SIG-M5 treated with dmso at 0.1 percent for 504 hours (cell line): ENCODE measurements around the gene MAN2A2.
"Not testable (repeated sequence)": the region's sequence is repeated elsewhere in the genome, so short reads cannot be mapped to it uniquely, and the experiment has no call there.

ENCODE experiments used
- DNase-seq: peaks from one replicate; lab custom pipeline; 2025; ENCODE audit not compliant: unreplicated experiment; lab: John Stamatoyannopoulos, UW

MAN2A2 gene

GRCh38 chr15:90871139-90871715 is 31.9 kb upstream of the MAN2A2 start:
- DNase-seq, result no peak

DNA sequence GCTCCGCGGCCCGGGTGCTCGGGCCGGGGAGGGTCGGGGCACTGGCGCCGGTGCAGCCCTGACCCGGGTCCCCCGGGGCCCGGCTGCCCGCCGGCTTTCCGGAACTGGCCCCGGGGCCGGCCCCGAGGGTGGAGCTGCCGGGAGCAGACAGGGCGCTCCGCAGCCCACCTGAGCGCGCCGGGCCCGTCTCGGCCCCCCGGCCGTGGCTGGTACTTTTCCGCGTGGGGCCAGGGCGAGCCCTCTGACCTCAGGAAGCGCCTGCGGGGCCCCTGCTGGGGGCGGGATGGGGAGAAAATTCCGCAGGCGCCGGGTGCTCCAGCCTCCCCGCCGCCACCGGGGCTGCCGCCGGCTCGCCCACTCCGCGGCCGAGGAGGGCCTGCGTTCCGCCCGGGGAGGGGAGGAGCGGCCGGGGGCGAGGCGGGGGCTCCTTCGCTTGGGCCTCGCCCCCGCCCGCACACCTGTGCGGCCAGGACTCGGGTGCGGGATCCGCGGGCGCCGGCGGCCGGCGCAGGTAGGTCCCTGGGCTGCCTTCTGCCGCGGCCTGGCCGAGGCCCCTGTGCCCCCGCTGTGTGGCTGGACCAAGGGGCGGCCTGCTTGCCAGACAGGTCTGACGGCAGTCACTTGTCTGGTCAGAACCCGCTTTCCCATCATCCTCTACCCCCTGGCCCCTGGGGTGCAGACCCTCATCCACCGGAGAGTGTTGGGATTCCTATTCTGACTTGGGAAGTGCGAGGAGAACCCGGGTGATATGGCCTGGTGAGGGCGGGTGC is 31.2 kb upstream of the MAN2A2 start:
- no peak for DNase-seq

DNA sequence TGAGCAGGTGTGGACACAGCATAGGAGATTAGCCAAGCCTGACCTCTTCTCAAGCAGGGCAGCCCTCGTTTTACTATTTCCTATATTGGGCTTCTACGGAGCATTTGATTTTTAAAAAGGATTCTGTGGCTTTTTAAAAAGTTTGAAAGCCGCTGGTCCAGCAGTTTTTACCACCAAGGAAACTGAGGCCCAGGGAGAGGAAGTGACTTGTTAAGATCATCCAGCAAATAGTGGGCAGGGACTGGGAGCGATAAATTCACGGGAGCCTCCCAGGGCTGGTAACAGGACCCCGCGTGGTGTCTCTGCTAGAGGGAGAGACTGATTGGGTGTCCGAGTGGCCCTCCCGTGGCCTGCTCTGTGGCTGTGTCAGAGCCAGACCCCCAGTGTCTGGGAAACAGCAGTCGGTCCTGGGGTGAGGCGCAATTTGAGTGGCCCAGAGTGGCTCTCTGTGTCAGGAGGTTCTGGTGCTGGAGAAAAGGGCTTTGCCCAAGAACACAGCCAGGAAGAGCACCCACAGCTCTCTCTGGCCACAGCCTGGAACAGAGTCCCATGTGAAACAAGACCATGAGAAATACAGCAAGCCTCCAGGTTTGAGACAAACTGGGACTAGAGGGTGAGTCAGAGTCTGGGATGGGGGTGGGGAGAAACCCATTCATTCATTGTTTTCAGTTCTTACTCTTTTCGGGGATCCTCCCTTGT is 30.5 kb upstream of the MAN2A2 start:
- peak; percentile 26 for DNase-seq

- no peak for DNase-seq
These were observed 29.6 kb upstream of the MAN2A2 start for GRCh38 chr15:90873488-90873997.

DNA sequence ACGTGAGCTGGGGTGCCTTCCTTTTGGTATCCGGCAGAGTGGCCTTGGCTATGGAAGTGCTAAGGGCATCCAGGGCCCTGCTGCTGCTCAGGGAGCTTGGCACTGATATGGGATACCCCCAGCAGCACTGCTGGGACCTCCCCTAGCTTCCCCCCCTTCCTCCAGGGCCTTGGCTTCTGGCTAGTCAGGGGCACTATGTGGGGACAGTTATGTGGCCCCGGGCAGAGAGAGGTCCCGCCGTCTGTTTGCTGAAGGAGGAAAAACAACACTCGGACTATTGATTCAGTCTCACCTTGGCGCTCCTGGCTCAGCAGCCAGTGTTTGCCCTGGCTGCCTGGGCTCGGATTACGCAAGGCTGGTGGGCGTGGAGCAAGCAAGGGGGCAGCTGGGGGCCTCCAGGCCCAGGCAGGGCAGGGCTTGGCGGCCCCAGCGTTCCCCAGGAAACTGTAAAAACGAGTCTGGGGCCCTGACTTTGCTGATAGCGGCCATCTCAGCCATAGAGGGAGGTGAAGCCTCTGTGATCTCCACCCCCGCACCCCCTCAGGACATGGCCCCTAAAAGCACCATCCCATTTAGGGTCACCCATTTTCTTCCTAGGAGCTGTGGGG is 29.0 kb upstream of the MAN2A2 start:
- DNase-seq, result peak; percentile 36

GRCh38 chr15:90874986-90875385 is 28.1 kb upstream of the MAN2A2 start:
- DNase-seq, result not testable (repeated sequence)

- no peak for DNase-seq
These were observed 27.5 kb upstream of the MAN2A2 start for GRCh38 chr15:90875549-90875981.

DNA sequence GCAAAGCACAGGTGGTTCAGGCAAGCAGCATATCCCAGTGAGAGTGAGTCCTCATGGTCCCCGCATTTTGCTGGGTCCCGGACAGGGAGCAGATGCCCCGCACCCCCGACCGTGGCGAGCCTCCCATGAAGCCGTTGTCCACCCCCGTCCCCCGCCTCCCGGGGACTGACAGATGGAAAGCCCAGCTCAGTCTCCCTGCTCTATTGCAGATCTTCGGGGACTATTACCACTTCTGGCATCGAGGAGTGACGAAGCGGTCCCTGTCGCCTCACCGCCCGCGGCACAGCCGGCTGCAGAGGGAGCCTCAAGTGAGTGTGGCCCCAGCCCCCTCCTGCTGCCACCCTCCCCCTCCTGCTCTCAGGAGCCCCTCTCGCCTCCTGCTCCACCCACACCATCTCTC is 27.1 kb upstream of the MAN2A2 start:
- DNase-seq, result no peak

- no peak for DNase-seq
These were observed 26.5 kb upstream of the MAN2A2 start for GRCh38 chr15:90876512-90877170.

- no peak for DNase-seq
These were observed 25.8 kb upstream of the MAN2A2 start for GRCh38 chr15:90877315-90877714.

- DNase-seq, result no peak
These were observed 25.1 kb upstream of the MAN2A2 start for GRCh38 chr15:90877996-90878395.

DNA sequence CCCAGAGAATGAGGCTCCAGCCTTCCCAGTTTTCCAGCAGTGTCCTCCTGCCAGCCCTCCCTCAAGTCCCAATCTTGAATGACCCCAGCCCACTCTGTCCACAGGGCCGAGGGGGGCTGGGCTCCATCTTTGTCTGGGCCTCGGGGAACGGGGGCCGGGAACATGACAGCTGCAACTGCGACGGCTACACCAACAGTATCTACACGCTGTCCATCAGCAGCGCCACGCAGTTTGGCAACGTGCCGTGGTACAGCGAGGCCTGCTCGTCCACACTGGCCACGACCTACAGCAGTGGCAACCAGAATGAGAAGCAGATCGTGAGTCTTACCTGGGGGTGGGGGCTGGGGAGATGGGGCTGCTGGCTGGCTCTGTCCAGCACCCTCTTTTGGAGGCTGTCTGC is 24.4 kb upstream of the MAN2A2 start:
- no peak for DNase-seq

DNA sequence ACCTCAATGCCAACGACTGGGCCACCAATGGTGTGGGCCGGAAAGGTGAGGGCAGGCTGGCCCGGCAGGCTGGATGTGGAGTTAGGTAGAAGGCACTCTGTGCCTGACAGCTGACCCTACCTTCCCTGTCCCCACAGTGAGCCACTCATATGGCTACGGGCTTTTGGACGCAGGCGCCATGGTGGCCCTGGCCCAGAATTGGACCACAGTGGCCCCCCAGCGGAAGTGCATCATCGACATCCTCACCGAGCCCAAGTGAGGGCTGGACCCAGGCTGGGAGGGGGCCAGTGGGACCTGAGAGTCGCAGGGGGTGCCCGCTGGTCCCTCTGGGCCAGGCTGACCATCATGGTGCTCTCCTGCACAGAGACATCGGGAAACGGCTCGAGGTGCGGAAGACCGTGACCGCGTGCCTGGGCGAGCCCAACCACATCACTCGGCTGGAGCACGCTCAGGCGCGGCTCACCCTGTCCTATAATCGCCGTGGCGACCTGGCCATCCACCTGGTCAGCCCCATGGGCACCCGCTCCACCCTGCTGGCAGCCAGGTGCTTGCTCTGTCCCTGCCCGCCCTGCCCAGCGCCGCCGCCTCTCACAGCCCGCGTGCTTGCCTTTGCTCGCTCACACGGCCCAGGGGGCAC is 23.3 kb upstream of the MAN2A2 start:
- no peak for DNase-seq

- no peak for DNase-seq
These were observed 22.5 kb upstream of the MAN2A2 start for GRCh38 chr15:90880381-90881145.

GRCh38 chr15:90881181-90881977 is 21.7 kb upstream of the MAN2A2 start:
- no peak for DNase-seq

- DNase-seq, result no peak
These were observed 21.0 kb upstream of the MAN2A2 start for GRCh38 chr15:90881978-90882721.

GRCh38 chr15:90882781-90883525 is 20.1 kb upstream of the MAN2A2 start:
- no peak for DNase-seq
